HG02588 (cell line): Measurements from ENCODE around the gene AP3D1.

Experiments used
- ATAC-seq: cut with Tn5 transposase; IDR thresholded peaks from one replicate; pipeline ENCODE4 v1.9.1; 2021; ENCODE audit warnings: mild to moderate bottlenecking, moderate library complexity; ENCODE audit not compliant: unreplicated experiment

The AP3D1 gene

DNA sequence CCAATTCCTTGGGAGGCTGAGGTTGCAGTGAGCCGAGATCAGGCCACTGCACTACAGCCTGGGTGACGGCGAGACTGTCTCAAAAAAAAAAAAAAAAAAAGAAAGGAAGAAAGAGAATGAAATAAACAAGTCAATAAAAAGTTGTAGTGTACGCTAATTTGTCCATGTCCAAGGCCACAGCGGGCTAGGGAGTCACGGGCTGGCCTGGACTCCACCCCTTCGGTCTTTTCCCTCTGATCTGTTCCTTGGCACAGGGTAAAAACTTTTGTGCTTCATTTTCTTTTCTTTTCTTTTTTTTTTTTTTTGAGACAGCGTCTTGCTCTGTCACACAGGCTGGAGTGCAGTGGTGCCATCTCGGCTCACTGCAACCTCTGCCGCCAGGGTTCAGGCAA, 80.9 kb downstream of the AP3D1 start:
- no peak for ATAC-seq

DNA sequence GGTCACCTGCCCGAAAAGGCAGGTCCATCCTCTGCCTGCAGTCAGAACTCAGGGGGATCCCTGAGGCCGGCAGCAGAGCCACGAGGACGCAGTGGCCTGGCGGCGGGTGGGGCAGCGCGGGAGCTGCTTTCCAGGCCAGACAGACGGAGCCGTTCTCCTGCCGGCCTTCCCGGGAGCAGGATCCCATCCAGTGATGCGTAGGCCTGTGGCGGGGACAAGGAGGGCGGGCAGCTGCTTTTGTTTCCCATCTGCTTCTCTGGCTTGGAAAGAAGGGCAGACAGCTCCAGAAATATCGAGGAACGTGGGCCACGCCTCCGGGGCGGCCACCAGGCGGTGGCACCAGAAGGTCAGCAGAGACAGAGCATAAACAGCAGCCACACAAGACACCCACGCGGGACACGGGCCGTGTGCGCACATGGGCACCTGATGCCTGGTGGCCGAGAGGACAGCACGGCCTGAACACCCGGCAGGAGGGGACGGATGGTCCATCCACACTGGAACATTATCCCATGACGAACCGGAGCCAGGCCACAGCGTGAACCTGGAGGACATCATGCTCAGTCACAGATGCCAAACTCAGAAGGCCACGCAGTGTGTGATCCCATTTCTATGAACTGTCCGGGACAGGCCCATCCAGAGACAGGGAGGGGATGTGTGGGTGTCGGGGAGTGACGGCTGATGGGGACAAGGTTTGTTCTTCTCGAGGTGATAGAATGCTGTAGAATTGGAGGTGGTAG, 86.4 kb downstream of the AP3D1 start:
- no peak for ATAC-seq

DNA sequence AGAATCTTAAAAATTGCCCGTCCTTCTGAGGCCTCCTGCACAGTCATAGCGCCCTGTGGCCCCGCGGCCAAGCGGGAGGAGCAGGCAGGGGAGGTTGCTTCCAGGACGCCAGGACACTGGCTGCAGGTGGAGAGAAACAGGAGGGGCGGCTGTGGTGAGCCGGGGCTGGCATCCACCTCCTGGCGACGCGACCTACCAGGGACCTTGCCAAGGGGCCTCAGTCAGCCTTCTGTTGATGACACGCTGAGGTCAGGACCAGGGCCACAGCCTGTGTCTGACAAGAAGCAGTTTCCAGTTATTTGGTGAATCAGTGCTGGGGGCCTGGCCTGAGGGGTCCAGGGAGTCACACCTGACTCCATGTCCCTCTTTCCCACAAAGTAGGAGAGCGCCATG, 87.0 kb downstream of the AP3D1 start:
- ATAC-seq = no peak

DNA sequence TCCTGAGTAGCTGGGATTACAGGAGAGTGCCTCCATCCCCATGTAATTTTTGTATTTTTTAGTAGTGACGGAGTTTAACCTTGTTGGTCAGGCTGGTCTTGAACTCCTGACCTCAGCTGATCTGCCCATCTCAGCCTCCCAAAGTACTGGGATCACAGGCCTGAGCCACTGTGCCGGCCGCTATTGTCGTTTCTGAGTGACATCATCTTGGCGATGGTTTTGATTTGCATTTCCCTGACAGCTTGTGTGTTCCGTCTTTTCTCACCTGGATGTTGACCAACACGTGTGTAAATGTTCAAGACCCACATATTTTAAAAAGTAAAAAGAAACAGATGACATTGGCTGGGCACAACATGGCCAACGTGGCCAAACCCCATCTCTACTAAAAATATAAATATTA, 87.5 kb downstream of the AP3D1 start:
- ATAC-seq = no peak

DNA sequence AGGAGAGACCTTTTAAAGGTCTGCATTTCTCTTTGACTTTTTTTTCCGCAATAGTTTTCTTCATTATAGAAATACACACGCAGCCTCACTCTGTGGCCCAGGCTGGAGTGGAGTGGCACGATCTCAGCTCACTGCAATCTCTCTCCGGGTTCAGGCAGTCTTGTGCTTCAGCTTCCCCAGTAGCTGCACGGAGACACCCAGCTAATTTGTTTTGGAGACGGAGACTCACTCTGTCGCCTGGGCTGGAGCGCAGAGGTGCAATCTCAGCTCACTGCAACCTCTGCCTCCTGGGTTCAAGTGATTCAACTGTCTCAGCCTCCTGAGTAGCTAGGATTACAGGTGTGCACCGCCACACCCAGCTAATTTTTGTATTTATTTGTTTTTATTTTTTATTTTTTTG, 88.6 kb downstream of the AP3D1 start:
- no peak for ATAC-seq

DNA sequence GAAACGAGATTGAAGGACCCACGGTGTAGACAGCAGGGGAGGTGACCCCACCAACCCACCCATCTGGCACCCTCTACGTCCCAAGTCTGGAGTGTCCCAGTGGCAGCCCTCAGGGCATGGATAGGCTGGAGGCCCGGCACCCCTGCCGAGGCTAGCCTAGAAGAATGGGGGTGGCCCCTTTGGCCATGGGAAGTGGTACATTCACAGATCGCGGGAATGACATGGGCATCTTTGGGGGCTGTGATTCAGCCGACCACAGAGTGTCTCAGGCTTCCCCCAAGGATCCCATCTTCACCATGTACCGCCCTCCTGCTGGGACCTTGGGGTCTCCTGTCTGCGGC, 89.0 kb downstream of the AP3D1 start:
- no peak for ATAC-seq

DNA sequence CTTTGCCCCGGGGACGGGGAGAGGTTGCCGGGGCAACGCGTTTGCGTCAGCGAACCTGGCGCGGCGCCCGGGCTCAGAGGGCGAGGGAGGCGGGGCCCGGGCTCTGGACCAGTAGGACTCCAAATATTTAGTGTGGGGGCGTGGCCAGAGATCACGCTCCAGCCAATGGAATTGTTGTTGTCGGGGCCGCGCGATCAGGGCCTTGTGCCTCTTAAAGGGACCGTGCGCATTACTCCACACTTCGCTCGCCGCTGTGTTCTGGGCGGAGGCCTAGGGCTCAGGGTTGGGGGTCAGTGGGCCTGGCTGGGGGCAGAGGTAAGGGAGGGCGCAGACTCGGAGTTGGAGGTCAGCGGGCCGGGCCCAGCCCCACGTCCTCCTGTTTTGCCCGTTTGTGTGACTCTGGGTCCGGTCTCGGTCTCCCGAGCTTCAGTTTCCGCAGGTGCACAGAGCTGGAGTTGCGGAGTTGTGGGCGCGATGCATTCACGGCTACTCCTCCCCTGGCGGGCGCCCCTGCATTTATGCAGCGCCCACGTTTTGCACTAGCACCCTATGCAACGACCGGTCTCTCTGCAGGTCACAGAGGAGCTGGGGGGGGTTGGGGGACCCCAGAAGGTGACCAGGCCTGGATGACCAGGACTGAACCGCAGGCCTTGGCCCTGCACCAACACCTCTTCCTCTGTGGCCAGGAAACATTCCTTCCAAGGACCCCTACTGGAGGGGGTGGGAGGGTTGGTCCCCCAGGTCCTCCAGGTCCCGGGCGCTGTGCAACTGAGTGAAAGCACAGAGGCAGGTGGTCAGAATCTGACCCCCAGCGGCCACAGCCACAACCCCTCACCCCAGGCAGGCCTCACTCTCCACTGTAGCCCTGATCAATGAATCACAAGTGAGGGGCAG, 89.6 kb downstream of the AP3D1 start:
- peak; percentile 69 for ATAC-seq

DNA sequence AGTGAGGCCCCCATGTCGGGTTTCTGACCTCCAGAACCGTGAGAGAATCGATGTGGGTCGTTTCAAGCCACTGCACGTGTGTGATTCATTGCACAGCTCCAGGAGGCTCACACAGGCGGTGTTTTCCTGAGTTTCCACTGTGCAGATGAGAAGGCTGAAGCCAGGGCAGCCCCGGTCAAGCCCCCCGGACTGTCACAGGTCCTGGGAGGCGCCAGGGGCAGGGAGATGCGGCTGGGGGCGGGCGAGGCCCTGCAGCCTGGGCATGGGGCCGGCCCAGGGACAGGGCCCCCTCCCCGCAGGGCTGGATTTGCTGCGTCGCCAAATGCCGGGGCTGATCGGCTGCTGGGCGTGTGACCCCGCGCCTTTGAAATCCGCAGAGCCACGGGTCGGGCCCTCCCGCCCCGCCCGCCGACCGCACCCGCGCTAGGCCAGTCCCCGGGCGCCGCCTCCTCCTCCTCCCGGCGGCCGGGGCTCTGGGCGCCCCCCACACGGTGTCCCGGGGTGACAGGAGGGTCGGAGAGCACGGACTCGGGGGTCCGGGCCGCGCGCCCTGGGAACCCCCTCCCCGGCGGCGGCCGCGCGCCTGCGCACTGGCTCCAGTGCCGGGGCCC, 90.4 kb downstream of the AP3D1 start:
- ATAC-seq = peak; percentile 31

DNA sequence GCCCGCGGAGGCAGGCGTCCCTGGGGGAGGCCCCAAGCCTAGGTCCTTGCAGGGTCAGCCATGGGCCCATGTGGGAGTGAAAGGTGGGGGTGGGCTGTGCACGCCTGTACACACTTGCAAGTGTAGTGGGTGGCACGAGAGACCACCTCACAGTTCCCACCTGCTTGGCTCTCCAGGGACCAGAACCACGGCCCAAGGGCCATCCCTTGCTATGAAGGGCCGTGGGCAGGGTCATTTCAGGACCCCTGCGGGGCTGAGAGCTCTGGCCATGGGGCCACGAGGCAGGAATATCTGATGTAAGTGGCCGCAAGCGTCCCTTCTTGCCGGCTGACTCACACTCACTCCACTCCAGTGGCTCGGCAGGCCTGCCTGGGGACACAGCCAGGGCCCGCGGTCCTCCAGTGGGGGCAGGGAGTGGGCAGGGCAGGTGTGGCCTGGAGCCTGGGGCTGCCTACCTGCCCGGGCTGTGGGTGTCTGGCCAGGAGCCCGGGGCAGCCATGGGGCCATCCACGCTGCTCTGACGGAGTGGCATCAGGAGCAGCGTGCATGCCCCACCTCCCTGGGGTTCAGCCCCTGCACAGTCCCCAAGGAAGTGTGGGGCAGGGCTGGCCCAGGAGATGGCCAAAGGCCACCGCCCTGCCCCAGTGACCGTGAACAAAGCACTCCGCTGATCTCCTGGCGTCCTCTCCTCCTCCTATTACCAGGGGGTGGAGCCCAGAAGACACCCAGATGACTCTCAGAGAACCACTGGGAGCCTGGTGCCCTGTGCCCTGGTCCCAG, 91.8 kb downstream of the AP3D1 start:
- ATAC-seq = no peak

DNA sequence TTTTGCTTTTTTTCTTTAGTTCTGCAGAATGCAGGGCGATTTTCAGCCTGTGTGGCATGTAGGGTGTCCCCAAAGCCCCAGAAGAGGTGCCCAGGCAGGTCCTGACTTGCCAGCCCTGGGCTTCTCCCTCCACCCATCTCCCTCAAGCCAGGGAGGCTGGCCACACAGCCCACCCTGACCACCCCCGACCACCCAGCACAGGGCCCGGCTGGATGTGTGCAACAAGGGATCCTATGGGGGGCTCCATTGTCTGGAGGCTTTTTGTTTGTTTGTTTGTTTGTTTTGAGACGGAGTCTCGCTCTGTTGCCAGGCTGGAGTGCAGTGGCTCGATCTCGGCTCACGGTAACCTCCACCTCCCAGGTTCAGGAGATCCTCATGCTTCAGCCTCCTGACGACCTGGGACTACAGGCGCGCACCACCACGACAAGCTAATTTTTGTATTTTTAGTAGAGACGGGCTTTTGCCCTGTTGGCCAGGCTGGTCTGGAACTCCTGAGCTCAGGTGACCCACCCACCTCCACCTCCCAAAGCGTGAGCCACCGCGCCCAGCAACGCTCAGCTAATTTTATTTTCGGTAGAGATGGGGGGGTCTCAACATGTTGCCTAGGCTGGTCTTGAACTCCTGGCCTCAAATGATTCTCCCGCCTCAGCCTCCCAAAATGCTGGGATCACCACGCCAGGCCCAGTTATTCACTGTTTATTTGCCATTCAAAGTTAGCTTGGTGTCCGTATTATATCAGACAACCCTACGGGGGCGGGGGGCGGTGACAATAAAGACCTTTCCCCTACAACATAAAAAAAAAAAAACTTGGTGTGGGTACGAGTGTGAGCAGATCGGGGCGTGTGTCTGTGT, 92.6 kb downstream of the AP3D1 start:
- no peak for ATAC-seq

DNA sequence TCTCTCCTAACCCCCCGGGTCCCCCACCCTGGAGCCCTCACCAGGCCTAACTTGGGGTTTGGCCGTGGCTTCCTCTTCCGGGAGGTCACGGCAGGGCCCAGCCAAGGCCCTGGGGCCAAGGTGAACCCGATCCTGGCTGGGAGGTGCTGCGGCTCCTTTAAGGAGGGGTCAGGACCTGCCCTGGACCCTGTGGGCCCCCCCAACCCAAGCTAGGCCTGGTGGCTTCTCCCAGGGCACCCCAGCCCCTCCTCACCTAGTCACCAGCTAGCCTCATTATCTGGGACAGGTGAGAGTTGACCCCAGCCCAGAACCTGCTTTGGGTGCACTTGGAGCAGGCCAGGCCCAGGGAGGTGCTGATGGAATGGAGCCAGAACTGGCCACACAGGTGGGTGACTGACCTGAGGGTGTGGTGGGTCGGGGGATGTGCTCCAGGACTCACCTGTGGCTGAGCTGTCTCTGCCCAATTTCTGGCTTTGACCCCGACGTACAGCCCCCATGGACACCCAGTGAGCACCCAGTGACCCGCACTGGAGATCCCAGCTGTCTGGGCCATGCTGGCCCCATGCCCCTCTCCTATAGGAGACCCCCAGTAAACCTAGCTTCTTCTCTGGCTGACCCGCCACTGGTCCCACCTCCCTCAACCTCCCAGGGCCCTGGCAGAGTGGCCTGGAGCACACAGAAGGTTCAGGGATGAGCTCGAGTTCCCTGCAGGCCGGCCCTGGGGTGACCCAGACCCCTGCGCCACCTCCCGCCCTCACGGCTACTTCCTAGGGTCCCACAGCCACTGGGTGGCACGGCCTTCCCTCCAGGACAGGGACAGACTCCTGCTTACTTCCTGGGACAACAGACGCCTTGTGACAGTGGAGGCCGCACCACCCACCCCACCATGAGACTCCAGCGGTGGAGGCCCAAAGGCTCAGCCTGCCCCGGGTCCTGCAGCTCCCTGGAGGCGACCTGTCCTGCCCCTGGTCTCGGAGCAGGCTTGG, 93.6 kb downstream of the AP3D1 start:
- ATAC-seq = no peak

DNA sequence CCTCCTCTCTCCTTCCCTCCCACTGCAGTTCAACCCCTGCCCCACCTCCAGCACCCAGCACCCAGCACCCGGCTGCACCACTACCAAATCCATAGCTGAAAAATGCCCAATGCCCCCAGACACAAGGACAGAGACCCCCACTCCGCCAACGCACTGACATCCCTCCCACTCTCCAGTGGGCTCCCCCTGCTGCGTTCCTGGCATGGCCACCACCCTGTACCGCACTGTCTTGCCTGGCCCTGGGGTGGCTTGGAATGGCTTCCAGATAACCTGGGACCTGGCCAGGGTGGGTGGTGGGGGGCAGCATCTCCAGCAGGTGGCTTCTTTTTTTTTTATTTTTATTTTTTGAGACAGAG, 94.6 kb downstream of the AP3D1 start:
- no peak for ATAC-seq

DNA sequence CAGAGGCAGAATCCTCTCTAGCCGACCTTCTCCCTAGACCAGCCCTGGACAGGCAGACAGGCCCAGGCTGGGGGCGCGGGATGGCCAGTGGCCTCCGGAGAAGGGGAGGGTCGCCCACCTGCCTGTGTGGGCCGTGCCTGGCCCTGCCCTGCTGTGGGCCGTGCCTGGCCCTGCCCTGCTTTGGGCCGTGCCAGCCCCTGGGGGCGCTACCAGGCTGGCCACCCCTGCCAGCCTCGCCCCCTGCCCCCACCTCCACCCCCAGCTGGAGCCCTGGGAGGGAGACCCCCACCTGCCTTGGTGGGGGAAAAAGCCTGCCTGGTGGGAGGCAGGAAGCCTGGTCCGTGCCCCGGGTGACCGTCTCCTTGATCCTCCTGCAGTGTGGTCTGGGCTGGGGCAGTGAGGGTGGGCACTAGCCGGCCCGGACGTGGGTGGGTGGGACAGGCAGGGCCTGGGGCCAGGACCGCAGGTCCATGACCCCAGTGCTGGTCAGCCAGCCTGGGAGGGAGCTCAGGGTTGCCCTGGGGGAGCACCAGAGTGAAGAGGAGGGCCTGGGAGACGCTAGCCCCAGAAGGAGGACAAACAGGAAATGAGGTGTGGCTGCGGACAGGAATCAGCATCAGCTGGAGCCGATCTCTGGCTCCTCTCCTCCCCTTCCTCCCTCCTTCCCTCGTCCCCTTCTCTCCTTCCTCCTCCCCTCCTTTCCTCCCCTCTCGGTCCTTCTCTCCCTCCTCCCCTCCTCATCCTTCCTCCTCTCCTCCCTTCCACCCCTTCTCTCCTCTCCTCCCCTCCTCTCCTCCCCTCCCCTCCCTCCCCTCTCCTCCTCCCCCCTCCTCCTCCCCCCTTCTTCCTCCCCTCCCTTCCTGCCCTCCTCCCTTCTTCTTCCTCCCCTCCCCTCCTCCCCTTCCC, 95.2 kb downstream of the AP3D1 start:
- ATAC-seq = no peak

DNA sequence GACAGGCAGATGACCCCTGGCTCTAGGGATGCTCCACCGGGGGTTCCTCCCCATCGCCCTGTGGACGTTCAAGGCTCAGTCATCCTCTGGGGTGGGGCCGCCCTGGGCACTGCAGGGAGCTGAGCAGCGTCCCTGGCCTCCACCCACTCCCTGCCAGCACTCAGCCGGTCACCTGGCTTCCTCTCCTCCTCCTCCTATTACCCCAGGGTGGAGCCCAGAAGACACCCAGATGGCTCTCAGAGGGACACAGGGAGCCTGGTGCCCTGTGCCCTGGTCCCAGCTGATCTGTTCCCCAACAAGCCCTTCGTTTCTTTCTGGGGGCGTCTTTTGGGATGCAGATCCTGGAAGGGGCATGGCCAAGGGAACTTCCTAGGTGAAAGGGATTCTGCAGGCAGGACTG, 96.6 kb downstream of the AP3D1 start:
- no peak for ATAC-seq

DNA sequence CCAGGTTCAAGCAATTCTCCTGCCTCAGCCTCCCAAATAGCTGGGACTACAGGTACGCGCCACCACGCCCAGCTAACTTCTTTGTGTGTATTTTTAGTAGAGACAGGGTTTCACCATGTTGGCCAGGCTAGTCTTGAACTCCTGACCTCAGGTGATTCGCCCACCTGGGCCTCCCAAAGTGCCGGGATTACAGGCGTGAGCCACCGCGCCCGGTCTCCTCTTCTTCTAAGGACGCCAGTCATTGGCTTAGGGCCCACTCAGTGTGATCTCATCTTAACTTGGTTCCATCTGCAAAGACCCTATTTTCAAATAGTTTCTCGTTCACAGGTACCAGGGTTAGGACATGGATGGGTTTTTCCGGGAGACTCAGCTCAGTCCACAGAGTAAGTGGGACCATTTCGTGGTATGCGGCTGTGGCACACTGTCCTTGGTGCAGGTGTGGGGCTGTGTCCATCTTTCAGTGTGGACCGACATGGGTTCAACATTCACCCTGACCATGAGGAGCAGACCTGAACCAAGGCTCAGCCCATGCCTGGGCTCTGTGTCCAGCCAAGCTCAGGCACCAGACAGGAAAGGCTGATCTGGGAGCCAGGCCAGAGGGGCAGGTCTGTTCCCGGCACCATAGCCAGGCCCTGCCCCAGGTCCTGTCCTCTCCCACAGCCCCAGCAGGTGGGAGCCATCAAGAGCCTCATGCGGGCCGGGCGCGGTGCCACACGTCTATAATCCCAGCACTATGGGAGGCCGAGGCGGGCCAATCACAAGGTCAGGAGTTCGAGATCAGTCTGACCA, 97.6 kb downstream of the AP3D1 start:
- no peak for ATAC-seq

DNA sequence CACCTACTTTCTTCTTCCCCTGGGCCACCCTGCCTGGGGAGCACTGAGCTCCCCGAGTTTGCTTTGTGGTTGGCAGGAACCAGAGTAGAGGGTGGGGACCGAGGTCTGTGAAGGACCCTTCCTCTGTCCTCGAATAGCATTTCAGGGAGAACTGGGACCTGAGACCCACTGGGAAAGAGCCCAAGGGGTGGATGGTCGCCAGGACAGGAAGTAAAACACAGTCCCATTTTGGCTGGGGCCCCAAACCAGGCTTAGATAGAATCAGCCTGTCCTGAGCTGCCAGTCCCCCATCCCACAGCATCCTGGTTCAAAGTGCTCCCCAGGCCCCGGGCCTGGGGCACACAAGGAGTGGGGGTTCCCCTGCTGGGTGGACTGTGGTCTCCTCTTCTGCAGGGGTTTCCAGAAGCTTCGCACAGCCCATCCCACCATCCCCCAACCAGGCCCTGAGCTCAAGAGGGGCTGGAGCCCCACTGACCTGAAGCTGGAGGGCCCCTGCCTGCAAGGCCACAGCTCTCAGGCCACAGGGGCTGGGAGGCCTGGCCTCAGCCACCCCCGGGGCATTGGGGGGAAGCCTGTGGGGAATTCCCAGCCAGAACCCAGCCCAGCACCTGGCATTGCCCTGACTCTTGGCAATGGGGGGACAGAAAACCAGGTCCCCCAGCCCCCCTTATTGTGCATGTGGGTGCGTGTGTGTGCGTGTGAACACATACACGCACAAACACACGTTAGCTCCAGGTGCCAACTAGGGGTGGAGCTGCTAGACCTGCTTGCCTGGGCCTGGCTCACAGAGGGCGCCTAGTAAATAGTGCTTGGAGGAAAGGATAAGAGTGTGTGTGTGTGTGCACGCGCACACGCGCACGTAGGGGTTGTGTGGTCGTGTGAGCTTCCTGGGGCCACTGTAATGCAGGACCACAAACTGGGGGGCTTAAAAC, 99.3 kb downstream of the AP3D1 start:
- ATAC-seq = no peak
